Endothelial cell of umbilical vein (primary cell): ENCODE results near the gene RRAS.

Source experiments
- EZH2 ChIP-seq: IDR thresholded peaks from 2 replicates; pipeline ENCODE4 v1.6.1; 2012; ENCODE audit warnings: borderline replicate concordance, low read depth, mild to moderate bottlenecking, moderate library complexity, low read length, inconsistent platforms; ENCODE audit not compliant: severe bottlenecking
- GATA2 ChIP-seq: IDR thresholded peaks from 2 replicates; pipeline ENCODE4 v1.7.0; 2011; ENCODE audit warnings: low read depth, mild to moderate bottlenecking, moderate library complexity, mixed read lengths, low read length; ENCODE audit not compliant: insufficient read length, insufficient read depth
- MYC ChIP-seq: IDR thresholded peaks from one replicate; pipeline ENCODE4 v1.6.1; 2011; ENCODE audit warnings: mild to moderate bottlenecking, low read depth, low read length
- POLR2A ChIP-seq: IDR thresholded peaks from 2 replicates; pipeline ENCODE4 v1.6.1; 2012; ENCODE audit warnings: low read depth, mild to moderate bottlenecking, control low read depth, low read length
- POLR2AphosphoS5 ChIP-seq: IDR thresholded peaks from 2 replicates; pipeline ENCODE4 v1.6.1; 2012; ENCODE audit warnings: low read depth, mild to moderate bottlenecking, control low read depth, low read length, moderate library complexity; ENCODE audit not compliant: insufficient read depth
- TF ChIP-seq, protein P1 (sequence below), 2 donors: IDR thresholded peaks; 1 replicate in 1 of 2; 2 replicates in 1 of 2; pipeline ENCODE4 v1.5.1; 2011; ENCODE audit warnings: low read length in 2 of 2, mild to moderate bottlenecking in 2 of 2, moderate library complexity in 2 of 2, control low read depth in 1 of 2, inconsistent platforms in 1 of 2, low read depth in 1 of 2; ENCODE audit not compliant: insufficient read depth in 1 of 2; ENCODE audit errors: extremely low read depth in 1 of 2
- TF ChIP-seq, protein P2 (sequence below): IDR thresholded peaks from 2 replicates; pipeline ENCODE4 v1.6.1; 2011; ENCODE audit not compliant: insufficient read depth, insufficient read length

DNA sequence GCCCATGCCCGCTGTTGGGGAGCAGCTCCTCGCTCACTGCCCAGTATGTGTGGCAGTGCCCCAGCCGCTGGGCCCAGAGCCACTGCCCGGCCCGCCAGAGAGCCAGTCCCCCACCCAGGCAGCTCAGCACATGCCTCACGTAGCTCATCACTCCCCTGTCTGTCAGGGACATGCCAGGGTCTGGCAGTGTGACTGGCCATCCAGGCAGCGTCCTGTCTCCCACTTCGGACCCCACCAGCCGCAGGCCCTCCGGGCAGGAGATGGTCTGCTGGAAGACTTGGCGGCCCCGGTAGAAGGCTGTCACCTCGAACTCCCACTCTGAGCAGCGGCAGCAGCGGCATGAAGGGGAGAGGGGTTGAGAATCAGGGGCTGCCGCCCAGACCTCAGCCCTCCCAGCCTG lies 22.1 kb upstream of the RRAS start:
- TF ChIP-seq, protein P1, sequence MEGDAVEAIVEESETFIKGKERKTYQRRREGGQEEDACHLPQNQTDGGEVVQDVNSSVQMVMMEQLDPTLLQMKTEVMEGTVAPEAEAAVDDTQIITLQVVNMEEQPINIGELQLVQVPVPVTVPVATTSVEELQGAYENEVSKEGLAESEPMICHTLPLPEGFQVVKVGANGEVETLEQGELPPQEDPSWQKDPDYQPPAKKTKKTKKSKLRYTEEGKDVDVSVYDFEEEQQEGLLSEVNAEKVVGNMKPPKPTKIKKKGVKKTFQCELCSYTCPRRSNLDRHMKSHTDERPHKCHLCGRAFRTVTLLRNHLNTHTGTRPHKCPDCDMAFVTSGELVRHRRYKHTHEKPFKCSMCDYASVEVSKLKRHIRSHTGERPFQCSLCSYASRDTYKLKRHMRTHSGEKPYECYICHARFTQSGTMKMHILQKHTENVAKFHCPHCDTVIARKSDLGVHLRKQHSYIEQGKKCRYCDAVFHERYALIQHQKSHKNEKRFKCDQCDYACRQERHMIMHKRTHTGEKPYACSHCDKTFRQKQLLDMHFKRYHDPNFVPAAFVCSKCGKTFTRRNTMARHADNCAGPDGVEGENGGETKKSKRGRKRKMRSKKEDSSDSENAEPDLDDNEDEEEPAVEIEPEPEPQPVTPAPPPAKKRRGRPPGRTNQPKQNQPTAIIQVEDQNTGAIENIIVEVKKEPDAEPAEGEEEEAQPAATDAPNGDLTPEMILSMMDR (IDR thresholded peaks at IDR 0.05; ENCODE audit: extremely low read depth in 1 of 2, insufficient read depth in 1 of 2, low read depth in 1 of 2, low read length in 2 of 2): no peak
- TF ChIP-seq MYC (no peak), POLR2A (no peak), POLR2AphosphoS5 (no peak), EZH2 (no peak), GATA2 (no peak)
- TF ChIP-seq, protein P2, sequence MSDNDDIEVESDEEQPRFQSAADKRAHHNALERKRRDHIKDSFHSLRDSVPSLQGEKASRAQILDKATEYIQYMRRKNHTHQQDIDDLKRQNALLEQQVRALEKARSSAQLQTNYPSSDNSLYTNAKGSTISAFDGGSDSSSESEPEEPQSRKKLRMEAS: no peak
